HG03064 (cell line): ENCODE measurements around the gene RASA3.
"Not testable (repeated sequence)": the region's sequence is repeated elsewhere in the genome, so short reads cannot be mapped to it uniquely, and the experiment has no call there.

ENCODE experiments used
- ATAC-seq: cut with Tn5 transposase; IDR thresholded peaks from one replicate; pipeline ENCODE4 v1.9.1; 2021; ENCODE audit warnings: low read depth; ENCODE audit not compliant: unreplicated experiment

RASA3 gene

DNA sequence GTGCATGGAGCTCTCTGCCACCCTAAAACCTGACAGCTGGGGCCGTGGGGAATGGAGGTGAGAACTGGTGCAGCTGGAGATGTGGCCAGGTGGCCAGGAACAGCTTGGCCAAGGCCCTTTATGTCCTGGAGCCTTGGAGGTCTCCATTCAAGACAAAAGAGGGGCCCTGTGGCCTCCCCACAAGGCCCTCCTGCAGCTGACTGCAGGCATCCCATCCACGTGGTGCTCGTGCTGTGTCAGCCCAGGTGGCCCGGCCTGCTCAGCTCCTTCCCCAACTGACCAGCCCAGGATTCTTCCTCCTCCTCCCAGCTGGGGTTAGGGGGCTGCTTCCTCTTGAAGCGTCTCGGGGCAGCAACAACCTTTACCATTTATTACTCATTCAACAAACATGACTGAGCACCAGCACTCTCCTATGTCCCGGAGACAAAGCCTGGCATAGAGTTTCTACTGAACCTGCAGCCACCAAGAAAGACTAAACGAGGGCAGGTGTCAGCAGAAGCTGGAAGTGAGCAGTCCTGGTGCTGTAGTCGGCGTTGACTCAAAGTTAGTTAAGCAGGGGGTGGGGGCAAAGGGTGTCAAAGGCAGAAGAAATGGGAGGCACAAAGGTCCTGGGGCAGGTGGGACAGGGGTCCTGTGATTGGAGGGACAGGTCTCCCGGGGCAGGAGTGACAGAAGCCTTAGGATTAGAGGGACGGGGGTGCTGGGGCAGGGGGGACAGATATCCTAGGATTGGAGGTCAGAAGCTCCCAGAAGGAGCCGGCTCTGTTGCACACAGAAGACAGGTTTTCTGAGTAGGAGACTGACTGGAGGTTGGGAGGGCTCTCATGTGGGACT is 135.3 kb downstream of the RASA3 start:
- ATAC-seq = no peak

DNA sequence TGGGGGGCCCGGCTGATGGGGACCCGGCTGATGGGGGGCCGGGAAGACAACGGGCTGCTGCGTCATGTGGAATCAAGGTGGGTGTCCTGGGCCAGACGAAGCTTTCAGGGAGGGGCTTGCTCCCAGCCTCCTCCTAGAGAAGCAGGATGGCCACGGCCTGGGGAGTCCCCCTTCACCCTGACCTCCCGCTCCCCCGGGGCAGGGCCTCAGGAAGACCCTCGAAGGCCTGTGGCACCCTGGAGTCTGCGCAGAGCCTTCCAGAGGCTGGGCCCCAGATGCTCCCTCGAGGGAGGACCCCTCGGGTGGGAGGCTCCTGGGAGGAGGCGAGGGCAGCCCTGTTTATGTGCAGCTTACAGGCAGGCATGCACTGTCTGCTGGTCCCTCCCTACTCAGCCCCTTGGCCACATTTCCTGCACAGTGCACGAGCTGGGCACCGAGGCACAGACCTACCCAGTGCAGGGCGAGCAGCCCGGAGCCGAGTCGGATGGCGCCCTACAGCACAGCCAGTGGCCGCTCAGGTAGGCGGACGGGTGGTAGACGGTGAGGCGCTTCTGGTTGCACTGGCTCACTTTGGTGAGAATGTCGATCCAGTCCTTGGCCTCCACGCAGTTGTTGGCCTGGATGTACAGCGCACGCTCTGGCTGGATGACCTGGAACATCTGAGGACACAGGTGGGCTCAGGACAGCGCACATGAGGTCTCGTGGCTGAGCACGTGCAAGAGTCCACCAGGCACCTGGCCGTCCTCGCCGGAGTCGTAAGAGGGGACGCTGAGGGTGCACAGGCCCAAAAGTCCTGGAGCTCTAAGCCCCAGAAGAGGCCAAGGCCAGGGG is 136.1 kb downstream of the RASA3 start:
- ATAC-seq = no peak

DNA sequence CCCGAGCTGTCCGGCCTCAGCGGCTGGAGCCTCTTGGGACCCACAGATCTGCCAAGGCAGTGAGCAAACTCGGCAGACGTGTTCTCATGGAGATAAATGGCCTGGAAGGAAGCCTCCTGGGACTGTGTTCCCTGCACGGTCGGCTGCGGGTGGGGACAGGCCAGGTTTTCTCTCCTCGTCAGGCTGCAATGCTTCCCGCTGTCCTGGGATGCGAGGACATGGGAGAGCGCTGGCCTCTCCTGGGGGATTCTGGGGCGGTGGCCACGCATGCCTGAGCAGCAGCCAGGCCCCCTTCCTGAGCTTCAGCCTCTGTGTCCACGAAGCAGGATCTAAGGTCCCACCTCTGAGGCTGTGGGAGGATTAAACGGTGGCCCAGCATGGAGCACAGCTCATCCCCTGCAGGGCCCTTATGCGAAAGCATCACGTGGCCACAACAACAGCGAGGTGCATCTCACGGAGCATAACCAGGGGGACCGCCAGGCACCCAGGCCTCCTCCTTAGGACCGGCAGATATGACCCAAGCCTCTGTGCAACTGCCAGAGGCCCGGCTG is 137.3 kb downstream of the RASA3 start:
- ATAC-seq = no peak

DNA sequence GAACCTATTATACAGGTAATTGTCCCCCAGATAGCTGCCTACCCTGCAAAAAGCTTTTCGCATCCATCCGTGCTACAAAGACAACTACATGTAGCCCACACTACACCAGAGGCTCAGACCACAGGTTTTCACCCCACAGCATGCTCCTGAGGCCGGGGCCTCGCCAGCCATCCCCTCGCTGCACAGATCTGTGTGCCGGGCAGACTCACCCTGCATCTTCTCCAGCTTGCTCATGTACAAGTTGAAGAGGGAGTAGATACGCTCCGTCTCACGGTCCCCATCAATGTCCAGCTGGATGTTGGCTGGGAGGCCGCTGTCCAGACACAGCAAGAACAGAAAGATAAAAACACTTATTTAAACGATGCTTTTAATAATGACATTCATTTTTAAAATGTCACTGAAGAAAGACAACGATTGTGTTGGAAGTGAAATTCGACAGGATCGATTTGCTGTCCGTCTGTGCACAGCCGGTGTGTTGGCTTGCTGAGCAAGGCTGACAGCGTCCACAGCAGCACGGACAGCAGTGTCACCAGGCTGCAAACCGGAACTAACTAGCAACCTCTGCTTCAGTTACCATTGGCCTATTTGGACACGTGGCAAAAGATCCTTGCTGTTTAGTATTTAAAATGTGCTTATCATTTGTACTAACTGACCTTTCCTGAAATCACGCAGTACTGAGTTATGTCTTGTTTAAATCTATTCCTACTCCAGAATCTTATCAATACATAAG is 140.0 kb downstream of the RASA3 start:
- no peak for ATAC-seq

DNA sequence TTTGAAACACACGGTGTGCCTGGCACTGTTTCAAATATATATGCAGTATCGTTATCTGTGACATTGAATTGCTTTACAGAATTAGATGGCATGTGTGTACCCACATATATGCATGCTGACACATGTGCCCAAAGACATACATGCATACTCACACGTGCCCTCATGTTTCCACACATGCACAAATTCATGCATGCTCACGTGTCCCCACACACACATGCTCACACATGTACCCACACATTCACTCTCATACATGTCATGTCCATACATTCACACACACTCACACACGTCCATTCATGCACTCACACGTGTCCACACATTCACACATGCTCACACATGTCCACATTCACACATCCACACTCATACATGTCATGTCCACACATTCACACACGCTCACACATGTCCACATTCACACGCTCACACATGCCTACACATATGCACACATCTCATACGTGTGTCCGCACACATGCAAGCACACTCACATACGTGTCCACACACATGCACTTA is 140.7 kb downstream of the RASA3 start:
- no peak for ATAC-seq

DNA sequence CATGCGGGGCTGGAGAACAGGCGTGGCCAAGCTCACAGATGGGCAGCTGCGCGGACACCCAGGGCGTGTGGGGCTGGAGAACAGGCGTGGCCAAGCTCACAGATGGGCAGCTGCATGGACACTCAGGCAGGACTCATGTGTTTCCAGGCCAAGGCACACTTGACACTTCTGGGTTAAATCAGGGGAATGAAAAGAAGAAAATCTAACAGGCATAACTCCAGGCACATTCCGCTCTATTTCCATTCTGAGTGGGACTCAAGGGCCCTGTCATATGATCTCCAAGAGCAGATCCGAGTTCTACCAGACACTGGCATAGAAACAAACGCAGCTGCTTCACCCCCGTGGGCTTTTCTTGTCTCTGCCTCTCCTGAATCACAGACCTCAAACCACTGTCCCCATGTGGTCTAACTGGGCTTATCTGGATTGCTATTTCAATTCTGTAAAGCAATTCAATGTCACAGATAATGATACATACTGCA is 141.2 kb downstream of the RASA3 start:
- ATAC-seq = no peak

DNA sequence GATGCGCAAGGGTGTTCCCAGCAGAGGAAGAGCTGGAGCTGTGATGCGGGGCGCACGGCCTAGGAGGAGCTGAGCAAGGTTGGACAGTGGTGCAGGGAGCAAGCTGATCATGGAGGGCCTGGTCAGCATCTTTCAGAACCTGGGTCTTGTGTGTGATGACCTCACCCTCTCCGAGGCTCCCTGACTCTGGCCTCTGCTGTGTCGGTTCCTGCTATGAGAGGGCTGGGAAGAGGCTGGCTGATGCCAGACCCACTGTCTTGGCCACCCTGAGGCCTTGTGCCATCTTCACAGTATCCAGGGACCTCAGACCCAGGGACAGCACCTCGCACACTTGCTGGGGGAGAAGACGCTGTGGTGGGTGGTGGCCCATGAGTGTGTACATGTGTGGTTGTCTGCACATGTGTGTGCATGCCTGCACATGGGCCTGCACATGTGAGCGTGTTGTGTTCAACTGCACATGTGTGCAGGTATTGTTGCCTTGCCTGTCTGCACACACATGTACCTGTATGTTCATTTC is 142.0 kb downstream of the RASA3 start:
- ATAC-seq = no peak

DNA sequence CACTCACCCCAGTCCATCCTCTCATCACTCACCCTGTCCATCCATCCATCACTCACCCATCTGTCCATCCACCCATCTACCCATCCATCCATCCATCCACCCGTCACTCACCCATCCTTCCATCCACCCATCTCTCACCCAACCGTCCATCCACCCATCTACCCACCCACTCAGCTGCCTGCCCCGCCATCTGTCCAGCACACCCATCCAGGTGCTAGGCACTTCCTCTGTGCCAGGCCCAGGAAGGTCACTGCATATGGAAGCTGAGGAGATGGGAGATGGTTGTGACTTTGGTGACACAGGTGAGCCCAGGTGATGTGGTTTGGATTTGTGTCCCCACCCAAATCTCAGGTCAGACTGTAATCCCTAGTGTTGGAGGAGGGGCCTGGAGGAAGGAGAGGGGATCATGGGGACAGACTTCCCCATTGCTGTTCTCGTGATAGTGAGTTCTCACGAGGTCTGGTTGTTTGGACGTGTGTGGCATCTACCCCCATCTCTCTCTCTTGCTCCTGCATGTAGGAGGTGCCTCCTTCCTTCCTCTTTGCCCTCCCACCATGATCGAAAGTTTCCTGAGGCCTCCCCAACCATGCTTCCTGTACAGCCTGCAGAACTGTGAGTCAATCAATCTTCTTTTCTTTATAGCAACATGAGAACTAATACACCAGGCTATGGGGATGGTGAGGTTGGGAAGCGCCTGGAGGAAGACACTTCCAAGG is 142.7 kb downstream of the RASA3 start:
- ATAC-seq = no peak

DNA sequence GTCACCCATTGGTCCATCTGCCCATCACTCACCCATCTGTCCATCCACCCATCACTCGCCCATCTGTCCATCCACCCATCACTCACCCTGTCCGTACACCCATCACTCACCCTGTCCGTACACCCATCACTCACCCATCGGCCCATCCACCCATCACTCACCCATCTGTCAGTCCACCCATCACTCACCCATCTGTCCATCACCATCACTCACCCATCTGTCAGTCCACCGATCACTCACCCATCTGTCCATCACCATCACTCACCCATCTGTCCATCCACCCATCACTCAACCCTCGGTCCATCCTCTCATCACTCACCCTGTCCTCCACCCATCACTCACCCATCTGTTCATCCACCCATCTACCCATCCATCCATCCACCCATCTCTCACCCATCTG is 143.6 kb downstream of the RASA3 start:
- not testable (repeated sequence) for ATAC-seq

DNA sequence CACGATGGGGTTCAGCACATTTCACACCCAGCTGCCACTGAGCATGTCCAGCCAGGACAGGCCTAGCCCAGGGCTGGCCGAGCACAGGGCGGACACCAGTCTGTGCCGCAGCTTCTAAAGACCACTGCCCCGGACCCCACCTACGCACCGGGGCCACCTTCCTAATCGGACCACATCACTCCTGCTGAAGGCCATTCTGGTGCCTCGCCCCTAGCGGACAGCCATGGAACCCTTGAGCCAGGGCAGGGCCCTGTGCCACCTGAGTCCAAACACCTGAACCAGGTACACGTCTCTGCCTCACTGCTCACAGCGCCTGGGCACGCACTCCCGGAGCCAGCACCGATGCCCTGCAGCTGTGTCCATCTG is 150.1 kb downstream of the RASA3 start:
- ATAC-seq = no peak

DNA sequence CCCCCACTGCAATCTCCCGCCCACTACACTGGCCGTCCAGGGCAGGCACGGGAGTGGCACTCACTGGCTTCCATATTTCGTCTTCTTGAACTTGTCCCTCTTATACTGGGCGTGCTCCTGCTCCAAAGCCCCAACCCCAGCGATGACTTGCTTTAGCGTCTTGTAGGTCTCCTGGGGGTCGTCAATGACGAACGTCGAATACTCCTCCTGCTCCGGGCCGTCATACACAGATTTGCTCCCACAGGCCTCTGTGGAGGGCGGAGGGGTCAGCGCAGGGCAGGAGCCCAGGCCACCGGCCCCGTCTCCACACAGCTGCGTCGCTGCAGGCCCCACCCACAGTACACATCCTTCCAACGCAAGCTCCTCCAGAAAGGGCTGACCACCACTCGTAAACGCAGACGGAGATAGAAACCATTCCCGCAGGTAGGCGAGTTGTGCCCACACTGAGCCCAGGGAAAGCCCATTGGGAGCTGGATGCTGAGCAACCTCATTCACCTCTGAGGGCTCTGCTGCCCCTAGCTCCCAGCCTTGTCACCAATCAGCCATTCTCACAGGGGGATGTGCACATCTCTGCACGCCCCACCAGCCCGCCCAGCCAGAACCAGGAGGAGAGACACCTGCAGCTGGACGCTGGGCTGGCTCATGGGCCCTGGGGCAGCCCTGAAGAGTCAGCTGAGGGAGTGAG is 150.7 kb downstream of the RASA3 start:
- ATAC-seq = no peak

DNA sequence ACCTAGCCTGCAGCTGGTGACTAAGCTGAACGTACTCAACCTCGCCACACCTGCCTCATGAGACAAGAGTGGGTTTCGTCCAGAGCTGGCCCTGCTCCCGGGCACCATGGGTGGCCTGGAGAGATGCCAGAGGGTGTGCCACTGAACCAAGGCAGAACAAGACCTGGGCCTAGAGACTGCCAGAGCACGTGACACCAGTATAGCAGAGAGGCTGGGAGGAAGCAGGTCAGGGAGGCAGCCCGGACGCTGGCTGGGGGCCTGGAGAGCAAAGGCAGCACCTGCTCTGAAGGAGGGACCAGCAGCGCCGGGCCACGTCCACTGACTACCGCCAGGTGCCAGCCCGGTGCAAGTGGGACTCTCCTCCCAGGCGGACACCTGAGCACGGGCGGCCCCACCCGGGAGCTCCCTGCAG is 151.2 kb downstream of the RASA3 start:
- ATAC-seq = no peak

DNA sequence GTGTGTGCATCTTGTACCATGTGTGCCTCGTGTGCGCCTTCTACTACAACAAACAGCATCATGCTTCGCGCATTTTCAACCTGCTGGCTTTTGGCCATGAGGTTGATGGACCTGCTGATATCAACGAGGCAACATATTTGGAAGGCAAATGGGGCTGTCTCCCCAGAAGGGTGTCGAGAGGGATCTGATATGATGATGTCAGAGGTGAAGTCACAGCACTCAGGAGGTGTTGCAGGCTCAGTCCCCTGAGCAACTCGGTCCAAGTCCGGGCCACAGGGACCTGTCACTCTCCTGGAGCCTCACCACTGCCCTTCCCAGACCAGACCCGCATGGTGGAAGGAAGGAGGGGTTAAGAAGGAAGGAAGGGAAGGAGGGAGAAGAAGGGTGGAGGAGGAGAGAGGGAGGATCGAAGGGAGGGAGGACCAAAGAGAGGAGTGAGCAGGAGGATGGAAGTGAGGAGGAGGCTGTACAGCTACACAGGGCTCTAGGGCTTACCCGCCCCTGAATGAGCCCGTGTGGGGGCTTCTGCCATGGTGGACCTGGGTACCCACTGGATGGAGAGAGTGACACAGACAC is 151.8 kb downstream of the RASA3 start:
- no peak for ATAC-seq

DNA sequence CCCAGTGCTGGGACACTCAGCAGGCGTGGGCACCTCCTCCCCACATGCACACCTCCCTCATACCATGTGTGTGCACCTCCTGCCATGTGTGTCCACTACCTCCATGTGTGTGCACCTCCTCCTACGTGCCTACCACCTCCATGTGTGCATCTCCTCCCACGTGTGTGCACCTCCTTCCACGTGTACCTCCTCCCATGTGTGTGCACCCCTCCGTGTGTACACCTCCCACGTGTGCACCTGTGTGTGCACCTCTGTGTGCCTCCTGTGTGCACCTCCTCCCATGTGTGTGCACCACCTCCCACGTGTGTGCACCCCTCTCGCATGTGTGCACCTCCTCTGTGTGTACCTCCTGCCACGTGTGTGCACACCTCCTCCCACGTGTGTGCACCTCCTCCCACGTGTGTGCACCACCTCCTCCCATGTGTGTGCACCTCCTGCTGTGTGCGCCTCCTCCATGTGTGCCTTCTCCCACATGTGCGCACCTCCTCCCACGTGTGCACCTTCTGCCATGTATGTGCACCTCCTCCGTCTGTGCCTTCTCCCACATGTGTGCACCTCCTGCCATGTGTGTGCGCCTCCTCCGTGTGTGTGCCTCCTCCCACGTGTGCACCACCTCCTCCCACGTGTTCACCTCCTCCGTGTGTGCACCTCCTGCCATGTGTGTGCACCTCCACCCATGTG is 152.5 kb downstream of the RASA3 start:
- ATAC-seq = no peak

DNA sequence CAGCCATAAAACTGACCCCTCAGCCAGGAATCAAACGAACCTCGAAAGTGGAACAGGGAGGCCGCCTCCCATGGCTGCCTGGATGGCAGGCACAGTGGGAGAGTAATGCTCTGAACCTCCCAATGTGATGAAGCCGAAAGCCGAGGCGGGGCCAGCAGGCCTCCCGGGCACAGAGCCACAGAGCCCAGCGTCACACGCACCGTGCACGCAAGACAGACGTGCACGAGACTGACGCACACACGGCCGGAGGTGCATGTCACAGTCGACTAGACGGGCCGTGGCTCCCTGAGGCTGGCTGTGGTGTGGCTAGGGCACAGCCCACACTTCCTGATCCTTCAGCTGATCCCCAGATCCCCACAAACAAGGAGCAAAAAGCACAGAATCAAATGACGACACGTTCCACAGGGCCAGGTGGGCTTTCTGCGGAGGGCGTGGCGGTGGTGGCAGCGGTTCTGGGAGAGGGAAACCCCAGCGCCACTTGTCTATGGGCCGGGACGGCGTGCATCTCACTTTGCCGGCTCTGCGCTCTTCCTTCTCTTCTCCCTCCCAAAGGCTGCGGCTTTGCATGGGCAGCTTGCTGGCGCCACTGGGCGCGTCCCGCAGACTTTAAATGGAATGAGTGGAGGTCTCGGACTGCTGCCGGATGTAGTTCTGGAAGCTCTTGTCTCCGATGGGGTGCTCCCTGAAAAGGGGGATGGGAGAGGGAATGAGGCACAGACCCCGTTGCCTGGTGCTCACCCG is 153.5 kb downstream of the RASA3 start:
- ATAC-seq = no peak

DNA sequence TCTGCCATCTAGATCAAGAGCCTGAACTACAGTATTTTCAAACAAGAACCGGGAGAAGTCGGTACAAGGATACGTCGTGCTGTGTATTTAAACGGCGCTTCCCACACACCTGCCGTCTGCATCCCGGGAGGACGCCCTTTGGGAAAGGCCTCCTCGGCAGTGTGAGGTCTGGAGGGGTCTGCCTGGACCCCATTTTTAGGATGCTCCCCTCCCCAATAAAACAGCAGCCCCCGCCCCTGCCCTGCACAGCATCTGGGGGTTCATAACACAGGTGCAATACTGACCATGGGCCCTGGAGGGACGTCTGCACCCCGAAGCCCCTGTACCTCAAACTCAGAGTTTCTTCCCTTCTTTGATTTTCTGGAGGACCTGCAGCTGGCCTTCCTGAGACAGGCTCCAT is 154.4 kb downstream of the RASA3 start:
- ATAC-seq = no peak
